Thymus (tissue), 11 donors: ENCODE measurements around the gene CMSS1. TPM values are rescaled to one million over a fixed set of nuclear protein-coding genes. Genes with fewer than 3 reads are reported as not detected.

Source experiments
- DNase-seq, 9 donors: peaks; one replicate each; pipeline ENCODE4 v3.0.0-alpha.2; 2013; ENCODE audit warnings: low spot score in 9 of 9, low read depth in 6 of 9, missing footprints in 1 of 9
- H3K27ac ChIP-seq, 2 donors: one replicate each; pipeline ENCODE4 v1.5.1; 2013; ENCODE audit warnings: control low read depth in 1 of 2, low read depth in 1 of 2, low read length in 1 of 2, mild to moderate bottlenecking in 1 of 2, moderate library complexity in 1 of 2
- H3K27me3 ChIP-seq, 2 donors: one replicate each; pipeline ENCODE4 v1.5.1; 2013; ENCODE audit warnings: low read length in 1 of 2; ENCODE audit not compliant: control insufficient read depth in 2 of 2, insufficient read depth in 1 of 2
- H3K36me3 ChIP-seq, 2 donors: one replicate each; pipeline ENCODE4 v1.5.1; 2013; ENCODE audit warnings: low read length in 1 of 2, mild to moderate bottlenecking in 1 of 2, moderate library complexity in 1 of 2; ENCODE audit not compliant: control insufficient read depth in 2 of 2, insufficient read depth in 2 of 2
- H3K4me1 ChIP-seq, 2 donors: one replicate each; pipeline ENCODE4 v1.5.1; 2013; ENCODE audit warnings: low read length in 2 of 2; ENCODE audit not compliant: control insufficient read depth in 2 of 2, insufficient read depth in 2 of 2
- H3K4me3 ChIP-seq, 2 donors: one replicate each; pipeline ENCODE4 v1.5.1; 2013; ENCODE audit warnings: low read length in 2 of 2, control low read depth in 1 of 2, mild to moderate bottlenecking in 1 of 2
- H3K9me3 ChIP-seq, 2 donors: one replicate each; pipeline ENCODE4 v1.5.1; 2013; ENCODE audit warnings: low read length in 1 of 2, mild to moderate bottlenecking in 1 of 2; ENCODE audit not compliant: control insufficient read depth in 2 of 2, insufficient read depth in 1 of 2
- WGBS: extraction: QIAGEN DNeasy Blood & Tissue Kit; methylation state at CpG from one replicate; pipeline ENCODE4 v1.1.7; 2013; 5-methylcytosine and 5-hydroxymethylcytosine counted together
- polyA plus RNA-seq: library from polyadenylated mRNA; stranded (reverse); fragments of 200-250 nt; gene quantifications from one replicate; pipeline ENCODE4 v1.2.3, GENCODE V29; 2013
- total RNA-seq: library from RNA; stranded (reverse); fragments of 120-200 nt; gene quantifications from one replicate; pipeline ENCODE4 v1.2.4, GENCODE V29; 2013
- donor health status: healthy.

The CMSS1 gene
- total and polyA plus RNA-seq, 2 donors: 27.3 to 39.0 TPM

DNA sequence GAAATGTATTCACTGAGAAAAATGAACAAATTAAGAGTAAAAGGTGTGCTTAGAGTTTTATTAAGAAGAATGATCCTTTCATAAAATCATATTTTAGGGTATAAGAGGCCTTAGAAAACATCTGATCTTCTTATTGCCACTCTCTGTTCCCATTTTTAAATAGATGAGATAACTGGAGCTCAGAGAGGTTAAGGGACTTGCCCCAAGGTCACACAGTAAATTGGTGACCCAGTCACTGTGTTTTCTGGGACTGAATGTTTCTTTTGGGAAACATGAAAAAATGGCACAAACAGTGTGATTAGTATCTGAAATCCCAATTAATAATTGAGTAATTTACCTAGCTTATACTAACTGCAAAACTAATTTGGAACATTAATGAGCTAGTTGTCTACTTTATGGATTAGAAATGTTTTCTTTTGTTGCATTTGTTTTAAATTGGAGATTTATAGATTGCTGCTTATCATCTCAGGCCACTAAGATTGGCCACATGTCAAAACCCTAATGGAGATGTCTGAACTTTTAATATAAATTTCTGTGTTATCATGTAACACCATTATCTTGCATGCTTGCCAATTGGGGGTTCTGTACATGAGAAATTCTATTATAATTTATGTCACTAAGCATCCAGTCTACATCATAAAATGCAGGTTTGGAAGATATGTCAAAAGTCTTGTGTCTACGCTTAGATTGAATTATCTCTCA, 64.9 kb downstream of the CMSS1 start:
- no peak for DNase-seq
- Histone ChIP-seq H3K4me3 (no peak overlapping the region), H3K9me3 (no peaks in the 10 kb centered on the region), H3K36me3 (no peaks in the 10 kb centered on the region), H3K27me3 (no peaks in the 10 kb centered on the region), H3K4me1 (peaks cover 0 to 2% of the 10 kb centered on the region in 2 donors), H3K27ac (no peak overlapping the region)
- WGBS: 100% methylated on average over 1 of the region's 1 CpG

DNA sequence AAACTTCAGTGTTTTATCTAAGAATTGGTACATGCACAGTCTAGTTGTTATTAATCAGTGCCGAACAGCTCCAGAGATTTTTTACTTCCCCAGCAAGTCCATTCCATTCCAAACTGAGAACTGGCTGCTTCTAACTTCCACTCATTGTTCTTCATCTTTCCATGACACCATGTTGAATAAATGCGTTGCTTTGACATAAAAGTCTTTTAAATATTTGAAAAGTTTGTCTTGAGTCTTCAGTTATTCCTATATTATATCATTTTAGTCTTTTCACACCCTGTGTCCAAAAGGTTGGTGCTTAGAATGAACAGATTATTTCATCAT, 65.4 kb downstream of the CMSS1 start:
- Histone ChIP-seq H3K4me1 (peaks cover 0 to 2% of the 10 kb centered on the region in 2 donors), H3K4me3 (no peak overlapping the region), H3K9me3 (no peaks in the 10 kb centered on the region), H3K27ac (no peak overlapping the region), H3K36me3 (no peaks in the 10 kb centered on the region), H3K27me3 (no peaks in the 10 kb centered on the region)
- DNase-seq: no peak
- WGBS: 96% methylated on average over 2 of the region's 2 CpGs

DNA sequence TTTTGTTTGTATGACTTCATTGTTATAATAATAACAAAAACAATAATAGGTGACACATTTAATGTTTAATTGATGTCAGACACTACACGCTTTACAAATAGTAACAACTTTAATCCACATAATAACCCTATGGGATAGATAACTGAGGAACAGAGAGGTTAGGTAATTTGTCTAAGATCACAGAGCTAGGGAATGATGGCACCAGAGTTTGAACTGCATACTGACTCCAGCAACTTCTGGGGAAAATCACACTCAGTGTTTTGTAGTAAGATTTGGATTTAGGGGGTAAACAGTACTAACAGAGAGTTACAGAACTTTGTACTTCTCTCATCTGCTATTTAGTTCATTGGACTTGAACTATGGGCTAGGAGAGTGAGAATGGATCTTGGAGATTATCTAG, 66.0 kb downstream of the CMSS1 start:
- Histone ChIP-seq H3K27ac (no peak overlapping the region), H3K36me3 (no peaks in the 10 kb centered on the region), H3K4me1 (peaks cover 0 to 2% of the 10 kb centered on the region in 2 donors), H3K9me3 (no peaks in the 10 kb centered on the region), H3K4me3 (no peak overlapping the region), H3K27me3 (no peaks in the 10 kb centered on the region)
- WGBS: 95% methylated on average over 1 of the region's 1 CpG
- no peak for DNase-seq

GRCh38 chr3:99884484-99884883, 66.8 kb downstream of the CMSS1 start:
- no peak overlapping the region for H3K27ac ChIP-seq
- H3K36me3 ChIP-seq: no peaks in the 10 kb centered on the region
- no peaks in the 10 kb centered on the region for H3K9me3 ChIP-seq
- no peaks in the 10 kb centered on the region for H3K27me3 ChIP-seq
- H3K4me3 ChIP-seq: no peak overlapping the region
- H3K4me1 ChIP-seq: peaks cover 0 to 2% of the 10 kb centered on the region in 2 donors
- DNase-seq: no peak
- 31% methylated on average over 2 of the region's 2 CpGs for WGBS

DNA sequence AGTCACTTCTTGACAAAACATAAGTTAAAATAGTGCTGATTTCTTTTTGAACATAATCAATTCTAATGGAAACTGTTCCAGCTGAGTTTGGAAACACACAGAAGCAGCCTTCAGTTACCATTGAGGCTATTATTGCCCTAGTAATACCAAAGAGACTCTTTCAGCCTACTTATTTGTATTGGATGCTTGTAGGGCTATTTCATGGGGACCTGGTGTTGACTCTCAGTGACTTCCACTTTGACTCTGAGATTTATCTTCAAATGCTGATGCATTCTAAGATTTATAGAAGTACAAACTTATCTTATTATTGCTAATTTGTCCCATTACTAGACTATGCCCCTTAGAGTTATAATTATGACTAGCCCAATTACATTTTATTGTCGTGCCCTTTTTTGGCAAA, 67.4 kb downstream of the CMSS1 start:
- H3K9me3 ChIP-seq: no peaks in the 10 kb centered on the region
- 98% methylated on average over 1 of the region's 1 CpG for WGBS
- no peak overlapping the region for H3K27ac ChIP-seq
- H3K36me3 ChIP-seq: no peaks in the 10 kb centered on the region
- no peak for DNase-seq
- H3K27me3 ChIP-seq: no peaks in the 10 kb centered on the region
- peaks cover 0 to 2% of the 10 kb centered on the region in 2 donors for H3K4me1 ChIP-seq
- H3K4me3 ChIP-seq: no peak overlapping the region

- peaks cover 0 to 2% of the 10 kb centered on the region in 2 donors for H3K4me1 ChIP-seq
- no peaks in the 10 kb centered on the region for H3K36me3 ChIP-seq
- over 99% methylated on average over 3 of the region's 3 CpGs for WGBS
- H3K9me3 ChIP-seq: no peaks in the 10 kb centered on the region
- H3K27ac ChIP-seq: no peak overlapping the region
- no peak overlapping the region for H3K4me3 ChIP-seq
- DNase-seq: no peak
- H3K27me3 ChIP-seq: no peaks in the 10 kb centered on the region
Observed at GRCh38 chr3:99885851-99886250, 68.2 kb downstream of the CMSS1 start.

- Histone ChIP-seq H3K27ac (no peak overlapping the region), H3K4me3 (no peak overlapping the region), H3K27me3 (no peaks in the 10 kb centered on the region), H3K9me3 (no peaks in the 10 kb centered on the region), H3K4me1 (no peaks in the 10 kb centered on the region), H3K36me3 (no peaks in the 10 kb centered on the region)
- no peak for DNase-seq
- 95% methylated on average over 2 of the region's 2 CpGs for WGBS
Observed at GRCh38 chr3:99891610-99892285, 74.1 kb downstream of the CMSS1 start.

DNA sequence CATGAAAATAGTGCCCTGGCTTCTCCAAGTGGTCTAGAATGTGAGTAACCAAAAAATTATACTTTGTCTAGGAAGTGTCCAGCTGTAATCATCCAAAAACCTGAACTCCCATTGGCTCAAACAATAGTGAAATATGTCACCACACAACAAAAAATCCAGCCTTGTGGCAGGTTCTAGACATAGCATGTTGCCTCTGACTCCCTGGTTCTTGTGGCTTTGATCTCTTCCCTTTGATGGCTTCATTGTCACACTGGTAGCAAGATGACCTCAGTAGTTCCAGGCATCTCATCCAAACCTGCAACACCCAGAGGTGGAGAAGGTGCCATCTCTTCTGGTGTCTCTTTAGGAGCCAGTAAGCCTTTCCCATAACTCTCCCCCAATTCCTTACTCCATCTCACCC, 74.7 kb downstream of the CMSS1 start:
- H3K4me3 ChIP-seq: no peak overlapping the region
- no peaks in the 10 kb centered on the region for H3K27me3 ChIP-seq
- no peaks in the 10 kb centered on the region for H3K36me3 ChIP-seq
- H3K4me1 ChIP-seq: no peaks in the 10 kb centered on the region
- H3K9me3 ChIP-seq: no peaks in the 10 kb centered on the region
- H3K27ac ChIP-seq: no peak overlapping the region
- no peak for DNase-seq

DNA sequence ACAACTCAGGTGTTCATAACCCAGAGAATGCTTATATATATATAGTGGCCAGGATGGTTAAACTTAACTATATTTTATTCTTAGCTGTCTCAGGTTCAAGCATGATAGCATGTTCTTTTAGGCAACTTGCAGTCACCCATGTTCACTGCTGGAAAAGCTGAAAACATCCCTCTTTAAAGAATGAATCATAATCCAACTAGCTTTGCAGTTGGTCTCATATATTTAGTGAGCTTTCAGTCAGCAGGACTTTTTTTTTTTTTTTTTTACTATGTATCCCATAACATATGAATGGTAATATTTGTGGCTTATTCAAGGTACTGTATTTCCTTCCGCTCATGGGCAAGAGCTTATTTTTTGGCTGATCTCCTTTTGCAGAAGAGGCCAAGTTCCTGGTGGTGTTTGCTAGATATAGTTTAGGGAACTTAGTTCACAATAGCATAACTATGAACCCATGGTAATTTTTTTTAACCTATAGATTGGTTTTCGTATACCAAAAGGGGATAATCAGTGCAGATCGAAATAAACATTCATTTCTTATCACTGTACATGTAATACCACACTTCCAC, 77.6 kb downstream of the CMSS1 start:
- Histone ChIP-seq H3K27ac (no peak overlapping the region), H3K36me3 (no peaks in the 10 kb centered on the region), H3K9me3 (no peaks in the 10 kb centered on the region), H3K27me3 (no peaks in the 10 kb centered on the region), H3K4me3 (no peak overlapping the region), H3K4me1 (no peaks in the 10 kb centered on the region)
- DNase-seq: no peak
- 49% methylated on average over 3 of the region's 3 CpGs for WGBS
